Vagina (tissue), 2 donors: ENCODE results near the gene GSK3A. TPM values are rescaled to one million over a fixed set of nuclear protein-coding genes. Genes with fewer than 3 reads are reported as not detected.

Experiments
- DNase-seq, 2 donors: peaks; one replicate each; pipeline ENCODE4 v3.0.0-alpha.2; 2017; ENCODE audit errors: extremely low spot score in 2 of 2
- H3K27ac ChIP-seq: fragments of 200-600 bp; sonication (generic); one replicate; pipeline ENCODE4 v1.5.1; 2019
- H3K27me3 ChIP-seq: fragments of 200-600 bp; sonication (generic); one replicate; pipeline ENCODE4 v1.5.1; 2019
- H3K36me3 ChIP-seq, 2 donors: fragments of 200-600 bp; sonication (generic); one replicate each; pipeline ENCODE4 v1.5.1; 2017 to 2019
- H3K4me1 ChIP-seq: fragments of 200-600 bp; sonication (generic); one replicate; pipeline ENCODE4 v1.5.1; 2019
- H3K4me3 ChIP-seq, 2 donors: fragments of 200-600 bp; sonication (generic); 1 replicate in 1 of 2; 2 replicates in 1 of 2; pipeline ENCODE4 v1.5.1; 2016 to 2019
- H3K9me3 ChIP-seq: fragments of 200-600 bp; sonication (generic); one replicate; pipeline ENCODE4 v1.5.1; 2019
- CTCF ChIP-seq, 3 experiments: fragments of 450-650 bp in 2 of 3; fragments of 200-600 bp in 1 of 3; sonication (generic) in 1 of 3; IDR thresholded peaks; one replicate each; pipeline ENCODE4 v1.5.1; 2017 to 2019; ENCODE audit warnings: antibody characterized with exemption in 3 of 3, mild to moderate bottlenecking in 2 of 3, moderate library complexity in 2 of 3
- POLR2A ChIP-seq, 2 donors: fragments of 450-650 bp; IDR thresholded peaks; one replicate each; pipeline ENCODE4 v1.6.1; 2017; ENCODE audit warnings: antibody characterized with exemption in 2 of 2, mild to moderate bottlenecking in 2 of 2, moderate library complexity in 2 of 2
- POLR2AphosphoS5 ChIP-seq, 2 donors: sonication (generic); formaldehyde crosslinking; IDR thresholded peaks; one replicate each; pipeline ENCODE4 v1.9.0; 2017; ENCODE audit warnings: antibody characterized with exemption in 2 of 2, mild to moderate bottlenecking in 2 of 2, low read depth in 1 of 2; ENCODE audit not compliant: insufficient read depth in 1 of 2
- intact Hi-C: fragments of 100-400 bp; cut with DNase I; formaldehyde crosslinking; loops from one replicate; pipeline ENCODE4 v1.15.1; 2023
- total RNA-seq: library from RNA; depleted of rRNA; stranded (reverse); fragments of >200 nt; gene quantifications from one replicate; pipeline ENCODE4 v1.2.3, GENCODE V29; 2016

The GSK3A gene
- total RNA-seq, 1 donor from 2014 or later: 21.1 TPM

- TF ChIP-seq CTCF (IDR thresholded peaks at IDR 0.05): no peak
- Histone ChIP-seq H3K9me3 (no peaks in the 10 kb centered on the region), H3K36me3 (peaks cover 0 to 9% of the 10 kb centered on the region in 2 donors), H3K27ac (no peak overlapping the region), H3K4me3 (no peak overlapping the region), H3K4me1 (peaks cover 4% of the 10 kb centered on the region), H3K27me3 (no peaks in the 10 kb centered on the region)
- intact Hi-C loops: no loop called here
- no peak for DNase-seq
These were observed 49.1 kb downstream of the GSK3A start for GRCh38 chr19:42193294-42193693.

- Histone ChIP-seq H3K27ac (no peak overlapping the region), H3K4me3 (no peak overlapping the region), H3K36me3 (no peaks in the 10 kb centered on the region), H3K9me3 (no peaks in the 10 kb centered on the region), H3K27me3 (no peaks in the 10 kb centered on the region), H3K4me1 (peaks cover 4% of the 10 kb centered on the region)
- intact Hi-C loops: no loop called here
- DNase-seq: no peak
- TF ChIP-seq POLR2A (IDR thresholded peaks at IDR 0.05) (no peak), POLR2AphosphoS5 (IDR thresholded peaks at IDR 0.05; ENCODE audit: insufficient read depth in 1 of 2, low read depth in 1 of 2) (peak in 1 of 2 donors; percentile 87)
These were observed 50.5 kb downstream of the GSK3A start for GRCh38 chr19:42191855-42192254.

GRCh38 chr19:42191330-42191729 is 51.1 kb downstream of the GSK3A start:
- TF ChIP-seq CTCF (IDR thresholded peaks at IDR 0.05) (no peak), POLR2AphosphoS5 (IDR thresholded peaks at IDR 0.05; ENCODE audit: insufficient read depth in 1 of 2, low read depth in 1 of 2) (no peak), POLR2A (IDR thresholded peaks at IDR 0.05) (no peak)

GRCh38 chr19:42189133-42189532 is 53.3 kb downstream of the GSK3A start:
- Histone ChIP-seq H3K27me3 (no peaks in the 10 kb centered on the region), H3K9me3 (no peaks in the 10 kb centered on the region), H3K4me1 (peaks cover 4% of the 10 kb centered on the region), H3K4me3 (no peak overlapping the region), H3K27ac (no peak overlapping the region), H3K36me3 (no peaks in the 10 kb centered on the region)
- DNase-seq: no peak
- intact Hi-C loops: no loop called here
- TF ChIP-seq CTCF (IDR thresholded peaks at IDR 0.05) (no peak), POLR2AphosphoS5 (IDR thresholded peaks at IDR 0.05; ENCODE audit: insufficient read depth in 1 of 2, low read depth in 1 of 2) (no peak), POLR2A (IDR thresholded peaks at IDR 0.05) (no peak)

More at GRCh38 chr19:42191330-42191729, 51.1 kb downstream of the GSK3A start:
- intact Hi-C loops: no loop called here
- no peak overlapping the region for H3K27ac ChIP-seq
- H3K4me1 ChIP-seq: peaks cover 4% of the 10 kb centered on the region
- H3K36me3 ChIP-seq: no peaks in the 10 kb centered on the region
- no peak for DNase-seq
- H3K4me3 ChIP-seq: no peak overlapping the region
- no peaks in the 10 kb centered on the region for H3K9me3 ChIP-seq
- H3K27me3 ChIP-seq: no peaks in the 10 kb centered on the region

- Histone ChIP-seq H3K27me3 (no peaks in the 10 kb centered on the region), H3K4me1 (peaks cover 4% of the 10 kb centered on the region), H3K4me3 (no peak overlapping the region), H3K9me3 (no peaks in the 10 kb centered on the region), H3K36me3 (no peaks in the 10 kb centered on the region), H3K27ac (no peak overlapping the region)
- intact Hi-C loops: no loop called here
- DNase-seq: no peak
- TF ChIP-seq POLR2AphosphoS5 (IDR thresholded peaks at IDR 0.05; ENCODE audit: insufficient read depth in 1 of 2, low read depth in 1 of 2) (no peak), POLR2A (IDR thresholded peaks at IDR 0.05) (no peak), CTCF (IDR thresholded peaks at IDR 0.05) (no peak)
These were observed 53.7 kb downstream of the GSK3A start for GRCh38 chr19:42188665-42189064.

GRCh38 chr19:42185277-42185676 is 57.1 kb downstream of the GSK3A start:
- DNase-seq: no peak
- intact Hi-C loops: no loop called here

More at GRCh38 chr19:42185277-42185676, 57.1 kb downstream of the GSK3A start:
- no peaks in the 10 kb centered on the region for H3K36me3 ChIP-seq
- H3K27ac ChIP-seq: no peak overlapping the region
- TF ChIP-seq CTCF (IDR thresholded peaks at IDR 0.05) (no peak), POLR2A (IDR thresholded peaks at IDR 0.05) (no peak), POLR2AphosphoS5 (IDR thresholded peaks at IDR 0.05; ENCODE audit: insufficient read depth in 1 of 2, low read depth in 1 of 2) (no peak)
- no peaks in the 10 kb centered on the region for H3K9me3 ChIP-seq
- H3K4me3 ChIP-seq: no peak overlapping the region
- no peaks in the 10 kb centered on the region for H3K27me3 ChIP-seq
- no peaks in the 10 kb centered on the region for H3K4me1 ChIP-seq
